Upper lobe of left lung (tissue), 6 donors: ENCODE data around the gene LTBP2. TPM values are rescaled to one million over a fixed set of nuclear protein-coding genes. Genes with fewer than 3 reads are reported as not detected.

Experiments used
- ATAC-seq, 2 donors: fragments of 200-7000 bp; cut with Tn5 transposase; one replicate each; pipeline ENCODE4 v1.9.1; 2022; ENCODE audit warnings: mild to moderate bottlenecking in 2 of 2, moderate library complexity in 2 of 2; ENCODE audit not compliant: low FRiP score in 2 of 2
- DNase-seq, 2 donors: peaks; one replicate each; pipeline ENCODE4 v3.0.0-alpha.2; 2019 to 2020
- H3K27ac ChIP-seq, 4 donors: fragments of 200-600 bp; sonication (generic); one replicate each; pipeline ENCODE4 v1.5.1; 2016 to 2019
- H3K27me3 ChIP-seq, 4 donors: fragments of 200-600 bp; sonication (generic); one replicate each; pipeline ENCODE4 v1.5.1; 2017 to 2019
- H3K36me3 ChIP-seq, 4 donors: fragments of 200-600 bp; sonication (generic); one replicate each; pipeline ENCODE4 v1.5.1; 2016 to 2019
- H3K4me1 ChIP-seq, 4 donors: fragments of 200-600 bp; sonication (generic); one replicate each; pipeline ENCODE4 v1.5.1; 2018 to 2019
- H3K4me3 ChIP-seq, 4 donors: fragments of 200-600 bp; sonication (generic); one replicate each; pipeline ENCODE4 v1.5.1; 2017 to 2019; ENCODE audit warnings: mild to moderate bottlenecking in 2 of 4, moderate library complexity in 1 of 4
- H3K9me3 ChIP-seq, 4 donors: fragments of 200-600 bp; sonication (generic); one replicate each; pipeline ENCODE4 v1.5.1; 2018 to 2019
- CTCF ChIP-seq, 6 experiments: fragments of 450-650 bp in 4 of 6; fragments of 200-600 bp in 2 of 6; sonication (generic) in 2 of 6; IDR thresholded peaks; one replicate each; pipeline ENCODE4 v1.5.1; 2016 to 2019; ENCODE audit warnings: antibody characterized with exemption in 6 of 6
- EP300 ChIP-seq, 4 donors: sonication (generic); formaldehyde crosslinking; IDR thresholded peaks; one replicate each; pipeline ENCODE4 v1.5.1; 2017; ENCODE audit warnings: antibody characterized with exemption in 4 of 4, control low read depth in 2 of 4
- POLR2A ChIP-seq, 4 donors: fragments of 450-650 bp; IDR thresholded peaks; one replicate each; pipeline ENCODE4 v1.5.1; 2016 to 2017; ENCODE audit warnings: antibody characterized with exemption in 4 of 4, mild to moderate bottlenecking in 2 of 4
- POLR2AphosphoS5 ChIP-seq, 2 donors: sonication (generic); formaldehyde crosslinking; IDR thresholded peaks; one replicate each; pipeline ENCODE4 v1.5.1; 2017; ENCODE audit warnings: antibody characterized with exemption in 2 of 2
- WGBS, 2 donors: methylation state at CpG; one replicate each; pipeline ENCODE4 v1.1.5; 2017 to 2018; 5-methylcytosine and 5-hydroxymethylcytosine counted together
- total RNA-seq, 6 donors: library from RNA; depleted of rRNA in 4 of 6; stranded (reverse); fragments of >200 nt in 4 of 6; gene quantifications; one replicate each; pipeline versions ENCODE4 v1.1.0 to v1.2.1, GENCODE V29; 2016 to 2021
- donor health status: DM: no; HTN: no; CAD: no; lungs with moderate emphysema.
- donor health status: DM: no; HTN: yes; CAD: no; lungs with severe emphysema.

Gene LTBP2
- total RNA-seq, 6 donors from 2014 or later, result 19.7 to 136 (median 77.6) TPM

DNA sequence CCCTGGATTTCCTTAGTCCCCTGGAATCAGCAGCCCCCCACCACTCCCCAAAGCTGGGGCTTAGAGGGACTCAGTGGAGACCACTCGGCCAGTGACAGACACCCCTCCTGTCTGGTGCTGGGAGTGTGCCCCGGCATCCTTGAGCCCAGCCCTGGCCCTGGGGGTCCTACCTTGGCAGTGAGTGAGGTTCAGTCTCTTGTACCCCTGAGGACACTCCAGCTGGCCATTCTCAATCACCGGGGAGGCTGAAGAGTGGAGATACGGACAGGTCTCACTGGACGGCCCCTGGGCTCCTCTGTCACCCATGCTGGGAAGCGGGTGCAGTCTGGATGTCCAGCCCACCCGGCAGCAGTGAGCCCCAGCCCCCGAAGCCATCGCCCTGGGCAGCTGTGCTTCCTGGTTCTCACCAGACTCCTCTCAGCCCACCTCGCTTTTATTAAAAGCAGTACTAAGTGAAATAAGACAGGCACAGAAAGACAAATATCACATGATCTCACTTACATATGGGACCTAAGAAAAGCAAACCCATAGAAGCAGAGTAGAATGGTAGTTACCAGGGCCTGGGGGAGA, 76.2 kb downstream of the LTBP2 start:
- Histone ChIP-seq H3K27ac (peak overlapping the region in 2 of 4 donors; percentile 32 to 35), H3K4me3 (no peak overlapping the region), H3K36me3 (no peaks in the 10 kb centered on the region), H3K4me1 (peaks cover 0 to 9% (median 2%) of the 10 kb centered on the region in 4 donors), H3K27me3 (no peaks in the 10 kb centered on the region), H3K9me3 (no peaks in the 10 kb centered on the region)
- no peak for ATAC-seq
- peak in 1 of 2 donors; percentile 54 for DNase-seq
- no peak for TF ChIP-seq POLR2AphosphoS5 (IDR thresholded peaks at IDR 0.05)
- no peak for TF ChIP-seq POLR2A (IDR thresholded peaks at IDR 0.05)
- TF ChIP-seq CTCF (IDR thresholded peaks at IDR 0.05), result no peak
- TF ChIP-seq EP300 (IDR thresholded peaks at IDR 0.05), result no peak
- WGBS, 2 donors, result 65 to 78% methylated on average over 5 to 10 of the region's 10 CpGs

GRCh38 chr14:74533576-74533975, 78.5 kb downstream of the LTBP2 start:
- 71 to 73% methylated on average over 6 to 7 of the region's 7 CpGs for WGBS, 2 donors
- Histone ChIP-seq H3K4me1 (peaks cover 0 to 4% (median under 1%) of the 10 kb centered on the region in 4 donors), H3K9me3 (no peaks in the 10 kb centered on the region), H3K36me3 (no peaks in the 10 kb centered on the region), H3K4me3 (no peak overlapping the region), H3K27me3 (no peaks in the 10 kb centered on the region), H3K27ac (no peak overlapping the region)
- TF ChIP-seq EP300 (IDR thresholded peaks at IDR 0.05), result no peak
- no peak for TF ChIP-seq POLR2A (IDR thresholded peaks at IDR 0.05)
- TF ChIP-seq POLR2AphosphoS5 (IDR thresholded peaks at IDR 0.05), result no peak
- TF ChIP-seq CTCF (IDR thresholded peaks at IDR 0.05), result no peak
- ATAC-seq (no peak), DNase-seq (peak in 1 of 2 donors; percentile 10)

- Histone ChIP-seq H3K9me3 (no peaks in the 10 kb centered on the region), H3K27ac (no peak overlapping the region), H3K27me3 (no peaks in the 10 kb centered on the region), H3K36me3 (no peaks in the 10 kb centered on the region), H3K4me3 (no peak overlapping the region), H3K4me1 (peaks cover 0 to 3% (median 0%) of the 10 kb centered on the region in 4 donors)
- TF ChIP-seq POLR2A (IDR thresholded peaks at IDR 0.05) (no peak), CTCF (IDR thresholded peaks at IDR 0.05) (no peak), POLR2AphosphoS5 (IDR thresholded peaks at IDR 0.05) (no peak), EP300 (IDR thresholded peaks at IDR 0.05) (no peak)
- no peak for ATAC-seq
- DNase-seq, result no peak
- WGBS, 2 donors, result 93 to 97% methylated on average over 10 of the region's 10 CpGs
Measured at GRCh38 chr14:74532246-74532645, 79.8 kb downstream of the LTBP2 start.

DNA sequence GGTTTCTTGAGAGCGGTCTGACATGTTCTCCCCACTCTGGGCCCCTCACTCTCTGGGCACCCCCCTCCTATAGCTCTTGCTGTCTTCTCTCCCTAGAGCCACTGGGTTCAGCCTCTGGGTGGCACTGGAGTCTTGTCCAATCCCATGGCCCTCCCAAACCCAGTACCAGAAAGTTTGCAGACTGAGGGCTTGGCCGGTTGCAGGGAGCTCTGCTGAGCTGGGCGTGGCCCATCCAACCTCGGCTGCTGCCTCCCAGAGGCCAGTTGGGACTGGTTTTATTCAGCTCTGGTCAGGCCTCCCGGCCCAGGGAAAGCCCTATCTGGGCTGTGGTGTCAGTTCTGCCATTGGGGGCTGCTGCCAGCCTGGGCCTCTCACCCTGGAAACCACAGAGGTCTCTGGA, 80.6 kb downstream of the LTBP2 start:
- peak in 1 of 2 donors; percentile 63 for DNase-seq

More for the DNA sequence above, 80.6 kb downstream of the LTBP2 start:
- H3K36me3 ChIP-seq, result no peaks in the 10 kb centered on the region
- no peaks in the 10 kb centered on the region for H3K9me3 ChIP-seq
- H3K27me3 ChIP-seq, result no peaks in the 10 kb centered on the region
- peaks cover 0 to 3% (median 0%) of the 10 kb centered on the region in 4 donors for H3K4me1 ChIP-seq
- H3K4me3 ChIP-seq, result no peak overlapping the region
- no peak overlapping the region for H3K27ac ChIP-seq
- WGBS, 2 donors, result 50 to 60% methylated on average over 1 to 5 of the region's 5 CpGs
- TF ChIP-seq POLR2A (IDR thresholded peaks at IDR 0.05), result no peak
- peak in 1 of 6 experiments; percentile 19 for TF ChIP-seq CTCF (IDR thresholded peaks at IDR 0.05)
- TF ChIP-seq POLR2AphosphoS5 (IDR thresholded peaks at IDR 0.05), result no peak
- TF ChIP-seq EP300 (IDR thresholded peaks at IDR 0.05), result no peak
- ATAC-seq, result peak in 1 of 2 donors; percentile 34
